ENCODE results near the gene THUMPD2.
A peak's percentile ranks its signal among the peaks of the same experiment; 100 is the strongest.
"Not testable (repeated sequence)": the region's sequence is repeated elsewhere in the genome, so short reads cannot be mapped to it uniquely, and the experiment has no call there.

THUMPD2 gene

GRCh38 chr2:39778775-39779340 is at the start of gene THUMPD2:
Gene THUMPD2, minus strand, starts transcription at chr2:39779258. Its CDS starts 19 bp downstream, at chr2:39779239.
- peak; percentile 51 for DNase-seq

- no peak for DNase-seq
These were observed 42.8 kb upstream of the THUMPD2 start for GRCh38 chr2:39821871-39822270.

- no peak for DNase-seq
These were observed 37.8 kb upstream of the THUMPD2 start for GRCh38 chr2:39816845-39817244.

GRCh38 chr2:39816428-39816827 is 37.4 kb upstream of the THUMPD2 start:
- no peak for DNase-seq

- no peak for DNase-seq
These were observed 27.0 kb upstream of the THUMPD2 start for GRCh38 chr2:39805936-39806608.

GRCh38 chr2:39803839-39804238 is 24.8 kb upstream of the THUMPD2 start:
- no peak for DNase-seq

GRCh38 chr2:39800752-39801151 is 21.7 kb upstream of the THUMPD2 start:
- no peak for DNase-seq

- DNase-seq: no peak
These were observed 17.1 kb upstream of the THUMPD2 start for GRCh38 chr2:39796134-39796533.

- DNase-seq: not testable (repeated sequence)
These were observed 11.3 kb upstream of the THUMPD2 start for GRCh38 chr2:39790216-39790818.

GRCh38 chr2:39787950-39788349 is 8.9 kb upstream of the THUMPD2 start:
- no peak for DNase-seq

- no peak for DNase-seq
These were observed 7.9 kb upstream of the THUMPD2 start for GRCh38 chr2:39786761-39787522.

- DNase-seq: no peak
These were observed 3.5 kb upstream of the THUMPD2 start for GRCh38 chr2:39782591-39782990.

- no peak for DNase-seq
These were observed 2.6 kb upstream of the THUMPD2 start for GRCh38 chr2:39781697-39782096.

- no peak for DNase-seq
These were observed 2.0 kb upstream of the THUMPD2 start for GRCh38 chr2:39780825-39781600.

- DNase-seq: no peak
These were observed 869 bp upstream of the THUMPD2 start for GRCh38 chr2:39779927-39780326.

GRCh38 chr2:39779341-39779851 is 338 bp upstream of the THUMPD2 start:
- DNase-seq: no peak

- no peak for DNase-seq
These were observed 825 bp downstream of the THUMPD2 start for GRCh38 chr2:39778233-39778632.

- no peak for DNase-seq
These were observed 6.3 kb downstream of the THUMPD2 start for GRCh38 chr2:39772812-39773152.

- no peak for DNase-seq
These were observed 6.8 kb downstream of the THUMPD2 start for GRCh38 chr2:39772086-39772811.

GRCh38 chr2:39762448-39762847 is 16.6 kb downstream of the THUMPD2 start:
- DNase-seq: no peak

GRCh38 chr2:39757156-39757555 is 21.9 kb downstream of the THUMPD2 start:
- no peak for DNase-seq

- DNase-seq: no peak
These were observed 23.6 kb downstream of the THUMPD2 start for GRCh38 chr2:39755466-39755865.

Measured in NCI-H1105 (cell line).